Stimulated activated naive CD8-positive, alpha-beta T cell treated with anti-CD3 and anti-CD28 coated beads, Interleukin-15, amount 100 ng/mL, for 72 hours (primary cell): ENCODE results near the gene COG1.
A peak's percentile ranks its signal among the peaks of the same experiment; 100 is the strongest.

Experiments used
- ATAC-seq: fragments of 150-1000 bp; cut with Tn5 transposase; 2 replicates; pipeline ENCODE4 v1.10.0; 2021; ENCODE audit warnings: mild to moderate bottlenecking, moderate library complexity
- DNase-seq, 2 donors: peaks; one replicate each; pipeline ENCODE4 v3.0.0; 2021 to 2022
- H3K27ac Mint-ChIP-seq, 2 donors: one replicate each; pipeline ENCODE4 v1.8.0; 2022; ENCODE audit warnings: mild to moderate bottlenecking in 2 of 2, mixed read lengths in 2 of 2, moderate library complexity in 2 of 2
- H3K27me3 Mint-ChIP-seq: one replicate; pipeline ENCODE4 v1.8.0; 2022; ENCODE audit warnings: mixed read lengths
- H3K4me1 Mint-ChIP-seq: one replicate; pipeline ENCODE4 v1.8.0; 2022; ENCODE audit warnings: mild to moderate bottlenecking, mixed read lengths
- H3K4me3 Mint-ChIP-seq, 2 donors: one replicate each; pipeline ENCODE4 v1.8.0; 2022; ENCODE audit warnings: mild to moderate bottlenecking in 2 of 2, mixed read lengths in 2 of 2, moderate library complexity in 1 of 2
- H3K9me3 Mint-ChIP-seq, 2 donors: one replicate each; pipeline ENCODE4 v1.8.0; 2022; ENCODE audit warnings: mixed read lengths in 2 of 2

The COG1 gene

DNA sequence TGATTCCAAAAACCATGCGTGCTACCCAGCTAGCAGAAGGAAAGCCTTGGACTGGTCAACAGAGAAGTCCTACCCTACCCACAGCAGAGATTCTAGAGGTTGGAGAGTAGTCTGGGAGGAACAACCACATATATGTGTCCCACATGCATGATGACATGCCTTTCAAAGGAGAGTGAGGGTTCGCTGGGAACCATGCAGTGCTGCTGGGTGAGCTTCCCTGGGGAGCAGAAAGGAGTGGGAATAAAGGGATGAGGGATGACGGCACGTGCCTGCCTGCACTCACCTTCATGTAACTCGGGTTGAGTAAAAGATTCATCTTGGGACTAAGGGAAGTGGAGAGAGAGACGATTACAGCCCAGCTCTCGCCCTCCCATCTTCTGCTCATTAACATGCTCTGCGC is 59.0 kb downstream of the COG1 start:
- Mint-ChIP-seq H3K27ac (peak overlapping the region; percentile 8 to 67), H3K4me1 (no peaks in the 10 kb centered on the region), H3K9me3 (no peaks in the 10 kb centered on the region), H3K27me3 (no peaks in the 10 kb centered on the region), H3K4me3 (no peak overlapping the region)
- ATAC-seq (no peak), DNase-seq (no peak)

DNA sequence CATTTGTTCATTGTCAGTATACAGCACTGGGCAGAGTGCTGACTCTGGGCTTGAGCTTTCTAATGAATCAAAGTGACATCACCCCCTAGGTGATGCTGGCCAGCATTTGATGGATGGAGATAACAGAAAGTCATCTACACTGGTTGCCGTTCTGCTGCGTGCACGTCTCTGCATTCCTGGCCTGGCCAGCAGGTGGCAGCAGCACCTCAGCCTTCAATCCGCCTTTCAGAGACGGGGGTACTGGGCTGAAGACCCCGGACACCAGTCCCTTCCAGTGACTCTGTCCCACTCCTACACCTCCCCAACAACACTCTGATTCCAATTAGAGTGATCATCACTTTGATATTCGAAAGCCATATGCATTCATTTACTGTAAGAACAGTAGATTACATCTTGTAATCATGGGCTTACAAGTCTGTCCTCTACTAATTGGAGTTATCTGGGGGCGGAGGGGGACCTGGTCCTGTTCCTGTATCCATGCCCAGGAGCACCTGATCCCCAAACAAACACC is 62.9 kb downstream of the COG1 start:
- H3K4me3 Mint-ChIP-seq: no peak overlapping the region
- peak; percentile 89 for ATAC-seq
- no peaks in the 10 kb centered on the region for H3K4me1 Mint-ChIP-seq

DNA sequence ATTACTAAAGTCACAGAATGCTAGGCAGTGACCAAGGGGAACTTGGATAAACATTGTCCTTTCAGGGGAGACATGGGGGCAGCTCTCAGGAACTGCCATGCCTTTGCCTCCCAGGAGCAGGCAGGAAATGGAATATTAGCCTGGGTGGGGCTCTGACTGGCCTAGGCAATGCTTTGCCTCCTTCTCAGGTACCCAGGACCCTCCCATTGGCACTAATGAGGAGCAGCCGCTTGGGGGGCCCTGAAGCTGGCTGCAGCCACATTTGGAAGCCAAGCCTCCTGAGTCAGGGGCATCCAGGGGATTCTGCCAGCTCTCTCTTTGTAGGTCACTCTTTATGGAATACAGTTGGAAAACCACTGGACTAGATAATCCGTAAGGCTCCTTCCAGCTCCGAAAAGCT is 63.4 kb downstream of the COG1 start:
- H3K9me3 Mint-ChIP-seq: no peaks in the 10 kb centered on the region
- H3K27me3 Mint-ChIP-seq: no peaks in the 10 kb centered on the region
- DNase-seq: no peak
- H3K4me3 Mint-ChIP-seq: no peak overlapping the region
- no peak overlapping the region for H3K27ac Mint-ChIP-seq
- no peak for ATAC-seq
- no peaks in the 10 kb centered on the region for H3K4me1 Mint-ChIP-seq

More for the DNA sequence above, 62.9 kb downstream of the COG1 start:
- H3K27ac Mint-ChIP-seq: no peak overlapping the region
- peak; percentile 56 to 60 for DNase-seq
- H3K27me3 Mint-ChIP-seq: no peaks in the 10 kb centered on the region
- no peaks in the 10 kb centered on the region for H3K9me3 Mint-ChIP-seq

DNA sequence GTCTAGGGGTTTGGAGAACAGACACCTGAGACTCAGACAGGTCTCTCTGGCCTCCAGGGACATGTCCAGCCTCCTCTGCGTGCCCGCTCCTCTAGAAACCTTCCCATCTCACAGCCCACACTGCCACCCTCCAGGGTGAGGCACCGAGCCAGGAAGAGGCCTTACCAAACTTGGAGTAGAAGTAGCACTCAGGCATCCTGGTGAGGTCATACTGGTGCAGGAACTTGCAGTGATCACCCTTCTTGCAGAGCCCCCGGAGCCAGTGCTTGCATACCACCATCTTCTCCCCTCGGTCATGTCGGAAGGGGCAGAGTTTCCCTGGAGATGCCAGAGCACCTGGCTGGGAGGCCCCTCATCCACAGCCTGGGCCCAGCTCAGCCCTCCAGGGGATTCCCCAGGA is 64.7 kb downstream of the COG1 start:
- no peak overlapping the region for H3K4me3 Mint-ChIP-seq
- no peak for ATAC-seq
- H3K27me3 Mint-ChIP-seq: no peaks in the 10 kb centered on the region
- H3K27ac Mint-ChIP-seq: peak overlapping the region in 1 of 2 donors; percentile 46
- no peaks in the 10 kb centered on the region for H3K9me3 Mint-ChIP-seq
- DNase-seq: no peak
- no peaks in the 10 kb centered on the region for H3K4me1 Mint-ChIP-seq
